B cell (primary cell): ENCODE data around the gene MUC22. TPM values are rescaled to one million over a fixed set of nuclear protein-coding genes. Genes with fewer than 3 reads are reported as not detected.

Source experiments
- ATAC-seq: fragments of 200-7000 bp; cut with Tn5 transposase; one replicate; pipeline ENCODE4 v1.10.0; 2021; ENCODE audit warnings: low read depth, mild to moderate bottlenecking, moderate number of reproducible peaks, moderate library complexity
- CTCF ChIA-PET: fragments of 350-600 bp; sonication (Branson Sonifier 250); formaldehyde crosslinking; loops from one replicate; lab custom pipeline; 2021; ENCODE audit warnings: antibody characterized with exemption, inconsistent platforms; lab: Charles Lee
- POLR2A ChIA-PET: fragments of 350-600 bp; sonication (Branson Sonifier 250); formaldehyde crosslinking; loops from one replicate; lab custom pipeline; 2021; ENCODE audit warnings: antibody characterized with exemption; lab: Charles Lee
- DNase-seq: peaks from one replicate; pipeline ENCODE4 v3.0.0; 2013
- H2AFZ ChIP-seq: 2 replicates; pipeline ENCODE4 v1.6.1; 2012; ENCODE audit warnings: mild to moderate bottlenecking, low read depth, low read length; ENCODE audit not compliant: insufficient read depth, poor library complexity, severe bottlenecking
- H3K27ac ChIP-seq, 2 donors: 1 replicate in 1 of 2; 2 replicates in 1 of 2; pipeline ENCODE4 v1.5.1; 2012 to 2013; ENCODE audit warnings: low read length in 2 of 2, mild to moderate bottlenecking in 2 of 2, moderate library complexity in 1 of 2
- H3K27me3 ChIP-seq, 4 experiments: fragments of 200-600 bp in 1 of 4; sonication (generic) in 1 of 4; replicated peaks in 1 of 4; 1 replicate in 2 of 4; 2 replicates in 2 of 4; pipeline versions ENCODE4 v1.6.1 to v1.7.0; 2013 to 2016; ENCODE audit warnings: low read length in 3 of 4, mild to moderate bottlenecking in 2 of 4, mixed read lengths in 1 of 4, moderate library complexity in 1 of 4; ENCODE audit not compliant: insufficient read depth in 4 of 4, control insufficient read depth in 3 of 4; ENCODE audit errors: control extremely low read depth in 1 of 4
- H3K36me3 ChIP-seq, 2 experiments: replicated peaks in 1 of 2; 1 replicate in 1 of 2; 2 replicates in 1 of 2; pipeline versions ENCODE4 v1.6.1 to v1.7.1; 2013; ENCODE audit warnings: low read length in 1 of 2; ENCODE audit not compliant: insufficient read depth in 2 of 2, control insufficient read depth in 1 of 2; ENCODE audit errors: control extremely low read depth in 1 of 2, extremely low read depth in 1 of 2
- H3K4me1 ChIP-seq, 2 donors: fragments of 200-600 bp in 1 of 2; sonication (generic) in 1 of 2; 1 replicate in 1 of 2; 2 replicates in 1 of 2; pipeline versions ENCODE4 v1.5.1 to v1.6.1; 2013 to 2017; ENCODE audit warnings: low read length in 2 of 2; ENCODE audit not compliant: control insufficient read depth in 2 of 2, insufficient read depth in 2 of 2
- H3K4me2 ChIP-seq: replicated peaks from 2 replicates; pipeline ENCODE3; 2012; ENCODE audit warnings: mild to moderate bottlenecking, low read depth, low read length; ENCODE audit not compliant: poor library complexity, severe bottlenecking
- H3K4me3 ChIP-seq, 5 experiments: fragments of 200-600 bp in 1 of 5; sonication (generic) in 1 of 5; 1 replicate in 3 of 5; 2 replicates in 2 of 5; pipeline versions ENCODE4 v1.5.1 to v1.7.0; 2011 to 2016; ENCODE audit warnings: low read length in 4 of 5, mild to moderate bottlenecking in 4 of 5, low read depth in 2 of 5, control low read depth in 1 of 5, moderate library complexity in 1 of 5; ENCODE audit not compliant: insufficient read depth in 1 of 5; ENCODE audit errors: control extremely low read depth in 1 of 5, extremely low read depth in 1 of 5
- H3K79me2 ChIP-seq: fragments of 200-600 bp; sonication (generic); one replicate; pipeline ENCODE4 v1.6.0; 2016; ENCODE audit warnings: low read length; ENCODE audit not compliant: control insufficient read depth, insufficient read depth
- H3K9ac ChIP-seq: fragments of 200-600 bp; sonication (generic); 2 replicates; pipeline ENCODE4 v1.6.1; 2017; ENCODE audit warnings: mild to moderate bottlenecking, low read length, moderate library complexity
- H3K9me3 ChIP-seq, 3 donors: one replicate each; pipeline versions ENCODE4 v1.6.1 to v1.7.1; 2013; ENCODE audit warnings: low read length in 2 of 3; ENCODE audit not compliant: control insufficient read depth in 2 of 3, insufficient read depth in 1 of 3; ENCODE audit errors: control extremely low read depth in 1 of 3
- H4K20me1 ChIP-seq: 2 replicates; pipeline ENCODE4 v1.6.0; 2012; ENCODE audit warnings: mild to moderate bottlenecking, low read length; ENCODE audit not compliant: insufficient read depth, control insufficient read depth, poor library complexity, severe bottlenecking
- H3K27ac Mint-ChIP-seq: one replicate; pipeline ENCODE4 v1.8.0; 2021; ENCODE audit warnings: mixed read lengths
- H3K27me3 Mint-ChIP-seq: one replicate; pipeline ENCODE4 v1.8.0; 2021; ENCODE audit warnings: mixed read lengths
- H3K4me1 Mint-ChIP-seq: one replicate; pipeline ENCODE4 v1.8.0; 2021; ENCODE audit warnings: mixed read lengths
- H3K4me3 Mint-ChIP-seq: one replicate; pipeline ENCODE4 v1.8.0; 2021; ENCODE audit warnings: mixed read lengths
- H3K9me3 Mint-ChIP-seq: one replicate; pipeline ENCODE4 v1.8.0; 2022; ENCODE audit warnings: mixed read lengths; ENCODE audit not compliant: insufficient read depth
- CTCF ChIP-seq: fragments of 200-600 bp; IDR thresholded peaks from one replicate; pipeline ENCODE4 v1.8.0; 2022; ENCODE audit warnings: antibody characterized with exemption, mild to moderate bottlenecking
- EZH2 ChIP-seq: IDR thresholded peaks from 2 replicates; pipeline ENCODE4 v1.6.1; 2012; ENCODE audit warnings: borderline replicate concordance, low read depth, mild to moderate bottlenecking, moderate library complexity, low read length; ENCODE audit not compliant: insufficient read depth, poor library complexity, severe bottlenecking
- WGBS: methylation state at CpG from one replicate; pipeline ENCODE4 v1.1.5; 2013; ENCODE audit warnings: missing lambda C conversion rate; ENCODE audit not compliant: insufficient coverage; 5-methylcytosine and 5-hydroxymethylcytosine counted together
- intact Hi-C: fragments of 100-400 bp; cut with micrococcal nuclease; formaldehyde crosslinking; loops from one replicate; pipeline ENCODE4 v1.10.0; 2022
- polyA plus RNA-seq: library from polyadenylated mRNA; depleted of rRNA; stranded (reverse); fragments of >200 nt; gene quantifications from 2 replicates; pipeline ENCODE4 v1.2.3, GENCODE V29; 2012
- total RNA-seq, 2 donors: library from RNA; stranded (reverse); fragments of 120-200 nt in 1 of 2; gene quantifications; 1 replicate in 1 of 2; 2 replicates in 1 of 2; pipeline versions ENCODE4 v1.2.3 to v1.2.4, GENCODE V29; 2013 to 2022

The MUC22 gene
- total and polyA plus RNA-seq, 2 donors (not counting 1 experiment from before 2014, with no cell fraction given): not detected

GRCh38 chr6:31053873-31054272 is 43.6 kb downstream of the MUC22 start:
- 6% methylated on average over 3 of the region's 8 CpGs for WGBS
- H3K4me1 Mint-ChIP-seq: peaks cover 18% of the 10 kb centered on the region
- peak overlapping the region; percentile 48 for H3K9ac ChIP-seq
- H3K4me3 ChIP-seq: peak overlapping the region in 2 of 5 experiments; percentile 55 to 59
- intact Hi-C loops: no loop called here
- TF ChIP-seq CTCF: no peak
- TF ChIP-seq EZH2: no peak
- no peaks in the 10 kb centered on the region for H3K9me3 Mint-ChIP-seq
- H3K27ac ChIP-seq: no peak overlapping the region
- peak overlapping the region; percentile 51 for H3K4me2 ChIP-seq
- no peak overlapping the region for H3K27ac Mint-ChIP-seq
- peaks cover 4% of the 10 kb centered on the region for H3K27me3 Mint-ChIP-seq
- POLR2A ChIA-PET: no interaction called here
- peak overlapping the region; percentile 84 for H3K4me3 Mint-ChIP-seq
- no peak overlapping the region for H2AFZ ChIP-seq
- H3K4me1 ChIP-seq: no peaks in the 10 kb centered on the region
- DNase-seq: no peak
- peak; percentile 21 for ATAC-seq
- no peaks in the 10 kb centered on the region for H4K20me1 ChIP-seq
- CTCF ChIA-PET: no interaction called here
- peaks cover 0 to 12% (median 0%) of the 10 kb centered on the region in 3 donors for H3K9me3 ChIP-seq
- no peaks in the 10 kb centered on the region for H3K79me2 ChIP-seq
- peaks cover 0 to 4% (median 0%) of the 10 kb centered on the region in 4 experiments for H3K27me3 ChIP-seq
- no peaks in the 10 kb centered on the region for H3K36me3 ChIP-seq

- 79% methylated on average over 4 of the region's 4 CpGs for WGBS
- CTCF ChIA-PET: interaction anchor here (1.2 kb wide), 2 partner anchors 139 to 142 kb away, joined by 3 to 4 read pairs; partner anchors contain the start of gene VARS2
- no peak for DNase-seq
Observed at GRCh38 chr6:31055441-31055840, 45.2 kb downstream of the MUC22 start.

More at GRCh38 chr6:31055441-31055840, 45.2 kb downstream of the MUC22 start:
- H2AFZ ChIP-seq: no peak overlapping the region
- no peaks in the 10 kb centered on the region for H3K36me3 ChIP-seq
- H3K9ac ChIP-seq: no peak overlapping the region
- POLR2A ChIA-PET: no interaction called here
- H3K4me2 ChIP-seq: no peak overlapping the region
- H3K27me3 Mint-ChIP-seq: no peaks in the 10 kb centered on the region
- H3K9me3 Mint-ChIP-seq: no peaks in the 10 kb centered on the region
- H3K4me3 Mint-ChIP-seq: no peak overlapping the region
- no peak for ATAC-seq
- no peak overlapping the region for H3K27ac ChIP-seq
- no peaks in the 10 kb centered on the region for H3K79me2 ChIP-seq
- peaks cover 18% of the 10 kb centered on the region for H3K4me1 Mint-ChIP-seq
- no peak overlapping the region for H3K27ac Mint-ChIP-seq
- H4K20me1 ChIP-seq: no peaks in the 10 kb centered on the region
- H3K4me1 ChIP-seq: no peaks in the 10 kb centered on the region
- intact Hi-C loops: no loop called here
- H3K9me3 ChIP-seq: peaks cover 0 to 12% (median 0%) of the 10 kb centered on the region in 3 donors
- TF ChIP-seq EZH2 (no peak), CTCF (no peak)
- H3K27me3 ChIP-seq: peaks cover 0 to 4% (median 0%) of the 10 kb centered on the region in 4 experiments
- H3K4me3 ChIP-seq: no peak overlapping the region
